ENCODE measurements around the gene GABBR2.
"Not testable (repeated sequence)": the region's sequence is repeated elsewhere in the genome, so short reads cannot be mapped to it uniquely, and the experiment has no call there.

The GABBR2 gene

GRCh38 chr9:98538203-98538602 lies 170.5 kb downstream of the GABBR2 start:
- no peak for DNase-seq

GRCh38 chr9:98536542-98537173 lies 172.1 kb downstream of the GABBR2 start:
- peak; percentile 70 to 84 (median 78) for DNase-seq

GRCh38 chr9:98533866-98534265 lies 174.9 kb downstream of the GABBR2 start:
- no peak for DNase-seq

GRCh38 chr9:98533132-98533531 lies 175.6 kb downstream of the GABBR2 start:
- no peak for DNase-seq

- no peak for DNase-seq
These were observed 176.2 kb downstream of the GABBR2 start for GRCh38 chr9:98532574-98532973.

GRCh38 chr9:98532147-98532546 lies 176.6 kb downstream of the GABBR2 start:
- no peak for DNase-seq

- no peak for DNase-seq
These were observed 177.8 kb downstream of the GABBR2 start for GRCh38 chr9:98530806-98531386.

GRCh38 chr9:98530275-98530674 lies 178.5 kb downstream of the GABBR2 start:
- no peak for DNase-seq

- DNase-seq: no peak
These were observed 178.9 kb downstream of the GABBR2 start for GRCh38 chr9:98529841-98530240.

GRCh38 chr9:98523231-98523901 lies 185.4 kb downstream of the GABBR2 start:
- peak in 1 of 4 experiments; percentile 9 for DNase-seq

- DNase-seq: no peak
These were observed 186.2 kb downstream of the GABBR2 start for GRCh38 chr9:98522487-98522886.

- DNase-seq: no peak
These were observed 187.6 kb downstream of the GABBR2 start for GRCh38 chr9:98521141-98521540.

GRCh38 chr9:98520221-98520960 lies 188.3 kb downstream of the GABBR2 start:
- DNase-seq: no peak

- DNase-seq: no peak
These were observed 189.1 kb downstream of the GABBR2 start for GRCh38 chr9:98519641-98520040.

- DNase-seq: no peak
These were observed 190.2 kb downstream of the GABBR2 start for GRCh38 chr9:98518556-98518955.

GRCh38 chr9:98517761-98518160 lies 191.0 kb downstream of the GABBR2 start:
- no peak for DNase-seq

GRCh38 chr9:98516897-98517503 lies 191.7 kb downstream of the GABBR2 start:
- no peak for DNase-seq

GRCh38 chr9:98516205-98516896 lies 192.4 kb downstream of the GABBR2 start:
- no peak for DNase-seq

GRCh38 chr9:98515506-98516204 lies 193.1 kb downstream of the GABBR2 start:
- DNase-seq: no peak

GRCh38 chr9:98514841-98515240 lies 193.9 kb downstream of the GABBR2 start:
- DNase-seq: no peak

- not testable (repeated sequence) for DNase-seq
These were observed 200.4 kb downstream of the GABBR2 start for GRCh38 chr9:98508217-98508919.

All from suppressor macrophage (primary cell).